M059J (cell line): Measurements from ENCODE around the gene ZNF268. TPM values are rescaled to one million over a fixed set of nuclear protein-coding genes. Genes with fewer than 3 reads are reported as not detected.
A peak's percentile ranks its signal among the peaks of the same experiment; 100 is the strongest.

Experiments
- DNase-seq: peaks from one replicate; pipeline ENCODE4 v3.0.0-alpha.2; 2012; ENCODE audit warnings: low read depth
- total RNA-seq: library from RNA; depleted of rRNA; stranded (reverse); fragments of >200 nt; shearing (Covaris generic); gene quantifications from 2 replicates; pipeline ENCODE4 v1.2.3, GENCODE V29; 2014; rRNA removed

The ZNF268 gene
- 14.4 and 16.2 TPM in 2 replicates for total RNA-seq

- peak; percentile 84 for DNase-seq
Measured at GRCh38 chr12:133181238-133181959, at the start of gene ZNF268. Gene ZNF268 (plus strand): TSS chr12:133181495. CDS start chr12:133181998, 503 bp downstream.

GRCh38 chr12:133135747-133136146, 45.5 kb upstream of the ZNF268 start:
- no peak for DNase-seq

GRCh38 chr12:133145981-133146380, 35.3 kb upstream of the ZNF268 start:
- DNase-seq, result no peak

GRCh38 chr12:133156125-133156690, 25.1 kb upstream of the ZNF268 start:
- no peak for DNase-seq

- DNase-seq, result peak; percentile 17
Measured at GRCh38 chr12:133165776-133166175, 15.5 kb upstream of the ZNF268 start.

GRCh38 chr12:133172491-133172890, 8.8 kb upstream of the ZNF268 start:
- no peak for DNase-seq

- no peak for DNase-seq
Measured at GRCh38 chr12:133174901-133175300, 6.4 kb upstream of the ZNF268 start.

GRCh38 chr12:133180669-133181068, 626 bp upstream of the ZNF268 start:
- DNase-seq, result no peak

- no peak for DNase-seq
Measured at GRCh38 chr12:133190176-133190575, 8.9 kb downstream of the ZNF268 start.

- DNase-seq, result no peak
Measured at GRCh38 chr12:133192847-133193246, 11.6 kb downstream of the ZNF268 start.

- no peak for DNase-seq
Measured at GRCh38 chr12:133201888-133202287, 20.6 kb downstream of the ZNF268 start.

GRCh38 chr12:133202493-133203343, 21.4 kb downstream of the ZNF268 start:
- peak; percentile 4 for DNase-seq

GRCh38 chr12:133203344-133204263, 22.3 kb downstream of the ZNF268 start:
- peak; percentile 8 for DNase-seq

GRCh38 chr12:133204264-133204603, 22.9 kb downstream of the ZNF268 start:
- no peak for DNase-seq

GRCh38 chr12:133206390-133206789, 25.1 kb downstream of the ZNF268 start:
- no peak for DNase-seq

- no peak for DNase-seq
Measured at GRCh38 chr12:133215724-133216123, 34.4 kb downstream of the ZNF268 start.

- DNase-seq, result no peak
Measured at GRCh38 chr12:133217219-133217618, 35.9 kb downstream of the ZNF268 start.

- DNase-seq, result no peak
Measured at GRCh38 chr12:133220521-133220920, 39.2 kb downstream of the ZNF268 start.

- no peak for DNase-seq
Measured at GRCh38 chr12:133221241-133221640, 39.9 kb downstream of the ZNF268 start.

- DNase-seq, result no peak
Measured at GRCh38 chr12:133222211-133222610, 40.9 kb downstream of the ZNF268 start.

GRCh38 chr12:133225527-133225926, 44.2 kb downstream of the ZNF268 start:
- no peak for DNase-seq

- no peak for DNase-seq
Measured at GRCh38 chr12:133226690-133227089, 45.4 kb downstream of the ZNF268 start.
